Osteocyte (in vitro differentiated cells): ENCODE data around the gene GALNTL6. TPM values are rescaled to one million over a fixed set of nuclear protein-coding genes. Genes with fewer than 3 reads are reported as not detected.

Source experiments
- DNase-seq: peaks from one replicate; pipeline ENCODE4 v3.0.0; 2021; ENCODE audit warnings: mixed read lengths; ENCODE audit not compliant: unreplicated experiment; ENCODE audit errors: extremely low spot score
- H3K27ac Mint-ChIP-seq: one replicate; pipeline ENCODE4 v1.8.0; 2021; ENCODE audit warnings: mild to moderate bottlenecking, mixed read lengths; ENCODE audit not compliant: unreplicated experiment
- H3K27me3 Mint-ChIP-seq: one replicate; pipeline ENCODE4 v1.8.0; 2021; ENCODE audit warnings: mixed read lengths; ENCODE audit not compliant: unreplicated experiment
- H3K36me3 Mint-ChIP-seq: one replicate; pipeline ENCODE4 v1.8.0; 2021; ENCODE audit warnings: mixed read lengths; ENCODE audit not compliant: unreplicated experiment
- H3K4me1 Mint-ChIP-seq: one replicate; pipeline ENCODE4 v1.8.0; 2021; ENCODE audit warnings: mixed read lengths; ENCODE audit not compliant: unreplicated experiment
- H3K4me3 Mint-ChIP-seq: one replicate; pipeline ENCODE4 v1.8.0; 2021; ENCODE audit warnings: mild to moderate bottlenecking, moderate library complexity, mixed read lengths; ENCODE audit not compliant: unreplicated experiment
- H3K9me3 Mint-ChIP-seq: one replicate; pipeline ENCODE4 v1.8.0; 2021; ENCODE audit warnings: mixed read lengths; ENCODE audit not compliant: unreplicated experiment
- CTCF ChIP-seq: fragments of 200-600 bp; sonication (generic); IDR thresholded peaks from 2 replicates; pipeline ENCODE4 v1.5.0; 2021; ENCODE audit warnings: antibody characterized with exemption, mild to moderate bottlenecking, moderate library complexity
- total RNA-seq: library from RNA; stranded (reverse); gene quantifications from 2 replicates; pipeline ENCODE4 v1.2.1, GENCODE V29; 2021

GALNTL6 gene
- total RNA-seq, 1 donor from 2014 or later = not detected

- Mint-ChIP-seq H3K4me1 (peaks cover 16% of the 10 kb centered on the region), H3K9me3 (no peaks in the 10 kb centered on the region), H3K27me3 (no peaks in the 10 kb centered on the region), H3K27ac (no peak overlapping the region), H3K36me3 (no peaks in the 10 kb centered on the region), H3K4me3 (no peak overlapping the region)
- no peak for TF ChIP-seq CTCF
- DNase-seq = no peak
Measured at GRCh38 chr4:172656055-172656454, 842.9 kb downstream of the GALNTL6 start.

GRCh38 chr4:172657081-172657480 lies 843.9 kb downstream of the GALNTL6 start:
- DNase-seq = no peak
- no peak overlapping the region for H3K4me3 Mint-ChIP-seq
- no peaks in the 10 kb centered on the region for H3K27me3 Mint-ChIP-seq
- H3K9me3 Mint-ChIP-seq = no peaks in the 10 kb centered on the region
- no peak overlapping the region for H3K27ac Mint-ChIP-seq
- no peak for TF ChIP-seq CTCF
- peaks cover 8% of the 10 kb centered on the region for H3K4me1 Mint-ChIP-seq
- H3K36me3 Mint-ChIP-seq = no peaks in the 10 kb centered on the region

DNA sequence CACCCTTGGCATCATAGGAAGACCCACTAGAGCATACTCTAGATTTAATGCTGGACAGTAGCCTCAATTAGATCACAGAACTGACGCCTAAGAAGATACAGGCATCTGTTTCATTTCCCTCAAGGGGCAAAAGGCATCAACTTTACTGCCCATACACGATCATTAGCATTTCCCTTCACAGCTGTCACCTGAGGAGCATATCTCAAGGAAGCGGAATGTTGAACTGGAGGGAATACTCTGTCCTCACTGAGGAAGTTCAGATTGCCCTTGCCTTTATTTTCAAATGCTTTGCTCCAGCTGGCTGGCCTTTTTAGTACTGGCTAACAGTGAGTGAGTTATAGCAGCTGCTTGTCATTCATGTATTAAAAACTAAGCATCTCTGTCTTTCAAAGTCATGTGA lies 847.0 kb downstream of the GALNTL6 start:
- peaks cover 5% of the 10 kb centered on the region for H3K27me3 Mint-ChIP-seq
- H3K9me3 Mint-ChIP-seq = no peaks in the 10 kb centered on the region
- no peak overlapping the region for H3K4me3 Mint-ChIP-seq
- H3K4me1 Mint-ChIP-seq = no peaks in the 10 kb centered on the region
- H3K36me3 Mint-ChIP-seq = no peaks in the 10 kb centered on the region
- no peak overlapping the region for H3K27ac Mint-ChIP-seq
- DNase-seq = no peak
- TF ChIP-seq CTCF = no peak

GRCh38 chr4:172662113-172662512 lies 848.9 kb downstream of the GALNTL6 start:
- Mint-ChIP-seq H3K4me1 (no peaks in the 10 kb centered on the region), H3K9me3 (no peaks in the 10 kb centered on the region), H3K27me3 (peaks cover 5% of the 10 kb centered on the region), H3K36me3 (no peaks in the 10 kb centered on the region), H3K4me3 (no peak overlapping the region), H3K27ac (no peak overlapping the region)
- DNase-seq = no peak
- TF ChIP-seq CTCF = no peak

DNA sequence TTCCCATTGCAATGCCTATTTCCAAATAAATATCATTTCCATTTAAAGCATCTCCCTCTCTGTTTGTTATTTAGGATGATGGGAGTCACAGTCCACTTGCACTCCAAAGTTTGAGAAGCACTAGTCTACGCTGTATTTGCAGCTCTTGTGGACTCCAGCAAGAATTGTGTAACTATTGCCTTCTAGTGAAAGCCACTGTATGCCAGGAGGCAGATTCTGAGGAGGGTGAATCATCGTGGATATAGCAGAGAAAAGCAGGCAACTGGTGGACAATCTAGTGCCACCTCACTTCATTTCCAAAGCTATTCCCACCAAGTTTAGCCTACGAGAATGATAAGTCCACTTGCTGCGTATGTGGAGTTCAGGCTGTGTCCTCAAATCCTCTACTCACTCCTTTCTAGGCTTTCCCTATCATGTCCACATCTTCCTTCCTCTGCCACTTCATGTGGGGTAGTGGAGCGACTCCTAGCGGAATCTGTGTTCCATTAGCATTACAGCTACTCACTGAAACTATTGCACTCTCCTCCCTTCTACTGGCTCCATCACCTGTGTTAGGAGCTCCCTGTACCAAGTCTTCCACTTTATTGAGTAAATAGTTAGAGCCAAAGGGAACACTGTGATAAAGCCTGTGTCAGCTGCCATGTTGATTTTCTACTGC lies 853.6 kb downstream of the GALNTL6 start:
- no peak for DNase-seq
- no peak overlapping the region for H3K27ac Mint-ChIP-seq
- no peaks in the 10 kb centered on the region for H3K4me1 Mint-ChIP-seq
- TF ChIP-seq CTCF = no peak
- no peaks in the 10 kb centered on the region for H3K36me3 Mint-ChIP-seq
- no peak overlapping the region for H3K4me3 Mint-ChIP-seq
- peaks cover 7% of the 10 kb centered on the region for H3K27me3 Mint-ChIP-seq
- no peaks in the 10 kb centered on the region for H3K9me3 Mint-ChIP-seq
